HG02840 (cell line): ENCODE data around the gene METTL22.

ENCODE experiments used
- ATAC-seq: cut with Tn5 transposase; IDR thresholded peaks from one replicate; pipeline ENCODE4 v1.9.1; 2021; ENCODE audit warnings: mild to moderate bottlenecking, moderate library complexity, moderate number of reproducible peaks; ENCODE audit not compliant: unreplicated experiment, low FRiP score

METTL22 gene

GRCh38 chr16:8590811-8591210 lies 30.7 kb upstream of the METTL22 start:
- no peak for ATAC-seq

DNA sequence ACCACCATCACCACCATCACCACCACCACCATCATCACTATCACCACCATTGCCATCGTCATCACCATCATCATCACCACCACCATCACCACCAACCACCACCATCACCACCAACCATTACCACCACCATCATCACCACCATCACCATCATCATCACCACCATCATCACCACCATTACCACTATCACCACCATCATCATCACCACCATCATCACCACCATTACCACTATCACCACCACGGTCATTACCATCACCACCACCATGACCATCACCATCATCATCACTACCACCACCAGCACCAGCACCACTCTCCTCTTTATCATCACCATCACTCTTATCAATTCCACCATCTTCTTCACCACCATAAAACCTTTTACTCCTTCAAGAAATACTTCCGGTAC lies 30.0 kb upstream of the METTL22 start:
- no peak for ATAC-seq

DNA sequence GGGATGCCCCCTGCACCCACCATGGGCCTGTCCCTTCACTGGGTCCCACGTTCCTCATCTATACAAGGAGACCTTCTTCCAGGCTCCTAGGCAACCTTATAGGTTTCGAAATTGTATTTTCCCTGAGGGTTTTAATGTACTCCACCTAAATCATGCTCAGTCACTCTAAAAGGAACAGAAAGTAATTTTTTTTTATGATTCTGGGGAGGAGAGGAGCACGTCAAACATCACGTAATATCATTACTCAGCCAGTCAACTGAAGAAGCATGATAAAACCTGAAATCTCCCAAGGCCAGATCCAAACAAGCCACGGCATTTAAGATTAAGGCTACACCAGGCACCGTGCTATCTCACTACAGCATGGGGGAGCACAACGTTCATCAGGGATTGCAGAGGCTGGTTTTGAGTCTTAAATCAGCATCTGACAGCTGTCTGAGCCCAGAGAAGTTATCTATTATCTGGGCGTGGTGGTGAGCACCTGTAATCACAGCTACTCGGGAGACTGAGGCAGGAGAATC lies 27.3 kb upstream of the METTL22 start:
- no peak for ATAC-seq

- no peak for ATAC-seq
Measured at GRCh38 chr16:8595783-8596182, 25.7 kb upstream of the METTL22 start.

DNA sequence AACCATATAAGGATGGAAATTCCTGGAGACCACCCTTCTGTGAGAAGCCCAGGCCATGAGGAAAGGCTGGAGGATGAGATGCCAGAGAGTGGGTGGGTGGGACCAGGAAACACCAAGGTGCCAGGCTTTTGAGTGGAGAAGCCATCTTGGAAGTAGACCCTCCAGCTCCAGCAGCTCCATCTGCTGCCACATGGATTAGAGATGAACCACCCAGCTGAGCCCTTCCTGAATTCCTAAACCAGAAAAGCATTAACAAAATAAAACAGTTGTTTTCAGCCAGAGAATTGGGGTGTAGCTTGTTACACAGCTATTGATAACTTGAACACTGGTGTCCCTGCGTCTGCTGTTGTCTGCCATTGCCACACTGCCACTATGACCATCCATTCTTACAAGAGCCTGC lies 24.9 kb upstream of the METTL22 start:
- no peak for ATAC-seq

DNA sequence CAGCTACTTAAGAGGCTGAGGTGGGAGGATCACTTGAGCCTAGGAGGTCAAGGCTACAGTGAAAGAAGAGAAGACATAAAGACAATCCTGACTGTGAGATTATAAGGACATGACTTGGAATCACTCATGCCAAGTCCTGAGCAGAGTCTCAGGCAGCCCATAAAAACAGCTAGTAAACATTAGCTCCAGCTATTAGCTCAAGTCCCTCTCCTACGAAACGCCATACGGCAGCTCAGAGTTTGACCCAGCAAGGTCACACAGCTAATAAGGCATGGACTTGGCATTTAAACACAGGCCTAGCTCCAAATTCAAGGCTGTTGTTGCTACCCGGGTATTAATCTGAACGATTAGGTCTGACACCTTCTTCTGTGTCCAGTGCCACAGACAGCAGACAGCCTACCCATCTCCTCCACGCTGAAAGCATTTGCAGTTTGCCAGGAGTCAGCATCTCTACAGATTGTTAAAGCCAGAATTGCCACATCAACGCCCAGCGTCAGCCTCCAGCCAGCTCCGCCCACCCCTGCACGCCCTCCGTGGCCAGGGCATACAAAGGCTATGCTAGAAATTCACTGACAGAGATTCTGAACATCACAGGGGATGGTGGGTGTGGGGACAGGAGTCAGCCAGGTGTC lies 21.2 kb upstream of the METTL22 start:
- no peak for ATAC-seq

- ATAC-seq: no peak
Measured at GRCh38 chr16:8605554-8605953, 15.9 kb upstream of the METTL22 start.

GRCh38 chr16:8607214-8607613 lies 14.3 kb upstream of the METTL22 start:
- ATAC-seq: no peak

- no peak for ATAC-seq
Measured at GRCh38 chr16:8611122-8611521, 10.4 kb upstream of the METTL22 start.

DNA sequence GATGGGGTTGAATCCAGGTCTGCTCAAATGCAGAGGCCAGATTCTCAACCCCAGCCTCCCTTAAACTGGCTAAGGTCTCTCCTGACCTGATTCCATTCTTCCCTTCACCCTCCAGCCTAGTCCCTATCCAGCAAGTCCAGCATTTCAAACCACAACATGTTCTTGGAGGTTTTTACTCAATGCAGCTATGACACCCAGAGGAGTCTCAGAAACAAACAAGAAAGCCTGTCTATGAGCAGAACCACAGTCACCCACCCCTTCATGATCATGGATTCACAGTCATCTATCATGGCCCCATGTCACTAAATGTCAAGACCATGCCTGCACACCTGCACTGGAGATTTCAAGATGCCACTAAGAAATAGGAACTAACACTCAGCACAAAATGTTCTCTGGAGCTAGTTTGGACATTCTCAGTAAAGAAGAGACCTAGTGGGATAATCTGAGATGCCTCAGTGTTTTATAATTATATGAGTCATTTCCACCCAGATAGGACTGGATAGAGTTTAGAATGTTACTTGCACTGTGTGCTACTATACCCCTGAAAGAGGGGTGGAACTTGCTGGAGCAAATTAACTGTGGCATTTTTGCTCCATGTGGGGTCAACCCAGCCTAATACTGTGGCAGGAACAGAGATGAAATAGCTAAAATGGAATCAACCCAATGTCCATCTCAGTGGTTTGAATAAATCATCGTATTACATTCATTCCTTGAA lies 9.5 kb upstream of the METTL22 start:
- no peak for ATAC-seq

GRCh38 chr16:8614435-8615029 lies 7.0 kb upstream of the METTL22 start:
- no peak for ATAC-seq

DNA sequence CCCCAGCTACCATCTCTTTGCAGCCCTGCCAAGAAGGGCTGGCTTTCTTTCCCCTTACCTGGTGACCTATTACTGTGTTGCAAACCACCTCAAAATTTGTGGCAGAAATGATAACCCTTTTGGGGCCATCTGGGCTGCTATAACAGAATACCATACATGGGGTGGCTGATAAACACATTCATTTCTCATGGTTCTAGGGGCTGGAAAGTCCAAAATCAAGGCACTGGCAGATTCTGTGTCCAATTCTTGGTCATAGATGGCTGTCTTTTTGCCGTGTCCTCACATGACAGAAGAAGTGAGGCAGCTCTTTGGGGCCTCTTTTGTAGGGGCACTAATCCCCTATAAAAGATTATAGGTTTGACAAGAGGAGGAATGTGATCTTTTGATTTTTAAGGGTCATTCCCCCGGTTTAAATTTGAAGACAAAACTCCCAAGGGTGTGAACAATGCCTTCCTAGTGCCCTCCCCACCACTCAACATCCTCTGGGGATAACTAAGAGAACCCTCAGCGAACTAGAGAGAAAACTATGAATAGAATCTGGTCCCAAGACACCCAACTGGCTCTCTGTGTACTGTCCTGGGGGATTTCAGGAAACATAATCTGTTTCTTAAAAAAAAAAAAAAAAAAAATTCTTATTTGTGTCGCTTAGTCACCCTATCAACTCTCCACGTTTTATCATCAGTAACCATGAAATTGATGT lies 1.7 kb upstream of the METTL22 start:
- no peak for ATAC-seq

DNA sequence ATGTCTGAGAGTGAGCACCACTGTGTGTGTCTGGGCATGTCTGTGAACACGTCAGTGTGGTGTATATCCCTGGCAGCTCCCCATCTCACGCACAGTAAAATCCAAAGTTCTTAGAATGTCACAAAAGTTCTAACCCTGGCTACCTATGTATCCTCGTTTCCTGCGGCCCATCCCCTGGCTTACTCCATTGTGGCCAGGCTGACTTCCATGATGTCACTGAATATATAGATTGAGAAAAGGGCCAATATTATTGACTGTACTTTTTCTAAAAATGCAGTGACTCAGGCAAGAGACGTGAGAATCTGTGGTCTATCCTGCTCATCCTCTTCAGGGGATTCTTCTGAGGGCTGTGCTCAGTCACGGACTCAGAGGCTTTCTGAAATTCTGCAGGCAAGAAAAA lies 963 bp upstream of the METTL22 start:
- no peak for ATAC-seq

GRCh38 chr16:8621222-8621571 lies 301 bp upstream of the METTL22 start:
- ATAC-seq: no peak

DNA sequence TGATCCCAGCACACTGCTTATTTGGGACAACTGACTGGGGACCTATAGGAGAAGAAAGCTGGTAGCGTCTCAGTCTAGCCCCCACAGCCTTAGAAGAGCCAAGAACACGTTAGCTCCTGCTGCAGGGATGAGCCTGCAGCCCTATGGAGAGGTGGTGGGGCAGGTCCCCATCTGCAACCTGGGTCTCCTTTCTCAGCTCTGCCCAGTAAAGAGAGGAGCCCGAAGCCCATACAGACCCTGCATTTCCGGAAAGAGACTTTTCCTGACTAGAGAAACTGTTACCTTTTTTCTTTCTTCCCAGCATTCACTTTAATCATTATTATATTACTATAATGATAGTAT lies 788 bp downstream of the METTL22 start:
- ATAC-seq: peak; percentile 5

DNA sequence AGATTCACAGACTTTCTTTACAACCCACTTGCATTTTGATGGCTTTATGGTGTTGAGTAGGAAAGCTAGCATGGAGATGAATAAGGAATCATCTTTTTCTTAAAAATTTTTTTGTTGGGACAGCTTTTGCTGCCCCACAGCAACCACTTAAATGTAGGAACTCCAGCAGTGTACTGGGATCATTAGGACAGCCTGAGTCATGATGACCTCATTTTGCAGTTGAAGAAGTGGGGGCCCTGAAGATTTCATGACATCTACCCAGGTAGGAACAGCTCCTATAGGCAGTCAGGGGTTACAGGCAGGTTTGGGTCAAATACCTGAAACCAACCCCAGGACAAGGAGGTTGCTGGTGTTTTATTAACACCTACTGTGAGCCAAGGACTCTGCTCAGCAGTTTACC lies 2.1 kb downstream of the METTL22 start:
- no peak for ATAC-seq

DNA sequence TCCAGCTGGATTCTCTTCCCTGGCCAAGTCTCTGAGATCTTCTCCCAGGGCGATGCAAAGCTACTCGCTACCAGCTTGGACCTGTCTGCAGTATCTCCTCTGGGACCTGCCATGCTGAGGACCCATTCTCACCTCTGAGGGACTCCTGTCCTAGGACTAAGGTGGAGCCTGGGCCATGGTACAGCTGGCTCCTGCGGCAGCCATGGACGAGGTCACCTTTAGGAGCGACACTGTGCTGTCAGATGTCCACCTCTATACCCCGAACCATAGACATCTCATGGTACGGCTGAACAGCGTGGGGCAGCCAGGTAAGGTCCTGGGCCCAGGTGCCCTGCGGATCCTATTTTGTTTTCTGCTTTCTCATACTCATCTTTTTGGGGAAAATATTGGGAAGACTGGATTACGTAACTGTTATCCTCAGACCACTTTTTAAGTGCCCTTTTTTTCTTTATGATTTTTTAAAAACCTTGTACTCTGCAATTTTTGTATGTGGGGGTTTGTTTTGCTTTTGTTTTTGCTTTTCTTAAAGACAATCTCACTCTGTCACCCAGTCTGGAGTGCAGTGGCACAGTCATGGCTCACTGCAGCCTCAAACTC lies 4.1 kb downstream of the METTL22 start:
- ATAC-seq: no peak

GRCh38 chr16:8626946-8627345 lies 5.4 kb downstream of the METTL22 start:
- no peak for ATAC-seq

- no peak for ATAC-seq
Measured at GRCh38 chr16:8627456-8627855, 6.0 kb downstream of the METTL22 start.

- no peak for ATAC-seq
Measured at GRCh38 chr16:8628981-8629725, 7.7 kb downstream of the METTL22 start.
